ENCODE results near the gene FBLN5. TPM values are rescaled to one million over a fixed set of nuclear protein-coding genes. Genes with fewer than 3 reads are reported as not detected.

FBLN5 gene
- total and polyA plus RNA-seq, 4 donors, result 3.9 to 21.8 (median 14.8) TPM

- no peaks in the 10 kb centered on the region for H3K27me3 ChIP-seq (ENCODE audit: control insufficient read depth in 4 of 4, insufficient read depth in 4 of 4, low read length in 3 of 4)
- TF ChIP-seq TAF1 (conservative IDR thresholded peaks at IDR 0.05), result no peak
- TF ChIP-seq ATF3 (IDR thresholded peaks at IDR 0.05), result no peak
- no peak for TF ChIP-seq MAX (IDR thresholded peaks at IDR 0.05)
- no peak for TF ChIP-seq REST (IDR thresholded peaks at IDR 0.05)
- H3K4me3 ChIP-seq (ENCODE audit: low read depth in 1 of 3, low read length in 3 of 3), result no peak overlapping the region
- H3K9ac ChIP-seq (ENCODE audit: low read depth in 1 of 2, low read length in 2 of 2), result no peak overlapping the region
- no peaks in the 10 kb centered on the region for H3K36me3 ChIP-seq (ENCODE audit: control insufficient read depth in 4 of 4, insufficient read depth in 3 of 4, low read depth in 1 of 4, low read length in 3 of 4)
- no peaks in the 10 kb centered on the region for H3K9me3 ChIP-seq (ENCODE audit: control insufficient read depth in 4 of 4, low read length in 3 of 4)
- 71% methylated on average over 13 of the region's 14 CpGs for WGBS
- no peak overlapping the region for H3K27ac ChIP-seq (ENCODE audit: low read depth in 1 of 2, low read length in 2 of 2)
- peaks cover 0 to 11% (median 7%) of the 10 kb centered on the region in 4 donors for H3K4me1 ChIP-seq (ENCODE audit: control insufficient read depth in 4 of 4, insufficient read depth in 4 of 4, low read length in 3 of 4)
- no peak for DNase-seq (ENCODE audit: low spot score)
Observed at GRCh38 chr14:91961297-91962220, 14.1 kb upstream of the FBLN5 start.

- H3K27ac ChIP-seq (ENCODE audit: low read depth in 1 of 2, low read length in 2 of 2), result no peak overlapping the region
- no peak overlapping the region for H3K9ac ChIP-seq (ENCODE audit: low read depth in 1 of 2, low read length in 2 of 2)
- H3K4me1 ChIP-seq (ENCODE audit: control insufficient read depth in 4 of 4, insufficient read depth in 4 of 4, low read length in 3 of 4), result peaks cover 0 to 11% (median 7%) of the 10 kb centered on the region in 4 donors
- H3K36me3 ChIP-seq (ENCODE audit: control insufficient read depth in 4 of 4, insufficient read depth in 3 of 4, low read depth in 1 of 4, low read length in 3 of 4), result no peaks in the 10 kb centered on the region
- H3K27me3 ChIP-seq (ENCODE audit: control insufficient read depth in 4 of 4, insufficient read depth in 4 of 4, low read length in 3 of 4), result no peaks in the 10 kb centered on the region
- H3K4me3 ChIP-seq (ENCODE audit: low read depth in 1 of 3, low read length in 3 of 3), result no peak overlapping the region
- 59% methylated on average over 9 of the region's 9 CpGs for WGBS
- DNase-seq (ENCODE audit: low spot score), result peak; percentile 60
- TF ChIP-seq ATF3 (IDR thresholded peaks at IDR 0.05) (no peak), JUND (IDR thresholded peaks at IDR 0.05) (no peak), MAX (IDR thresholded peaks at IDR 0.05) (no peak), NR2F2 (IDR thresholded peaks at IDR 0.05) (no peak), FOXA1 (IDR thresholded peaks at IDR 0.05) (no peak), HNF4G (IDR thresholded peaks at IDR 0.05) (peak; percentile 63), REST (IDR thresholded peaks at IDR 0.05) (no peak), HNF4A (conservative IDR thresholded peaks at IDR 0.05) (peak; percentile 70 to 89), ZBTB33 (IDR thresholded peaks at IDR 0.05) (no peak), CTCF (IDR thresholded peaks at IDR 0.05; ENCODE audit: low read depth, low read length, missing input control) (no peak), RXRA (IDR thresholded peaks at IDR 0.05) (peak; percentile 66 to 82), RAD21 (IDR thresholded peaks at IDR 0.05) (no peak), EGR1 (IDR thresholded peaks at IDR 0.05; ENCODE audit: low read depth in 2 of 2) (no peak), GABPA (IDR thresholded peaks at IDR 0.05 in 1 of 2, conservative IDR thresholded peaks at IDR 0.05 in 1 of 2) (no peak), TAF1 (conservative IDR thresholded peaks at IDR 0.05) (no peak), FOXA2 (IDR thresholded peaks at IDR 0.05) (no peak), YY1 (IDR thresholded peaks at IDR 0.05) (no peak), SP1 (IDR thresholded peaks at IDR 0.05) (peak; percentile 36)
- H3K9me3 ChIP-seq (ENCODE audit: control insufficient read depth in 4 of 4, low read length in 3 of 4), result no peaks in the 10 kb centered on the region
Observed at GRCh38 chr14:91957876-91958313, 10.4 kb upstream of the FBLN5 start.

All from liver (tissue), 9 donors.